HG03558 (cell line): ENCODE data around the gene RASSF7.
A peak's percentile ranks its signal among the peaks of the same experiment; 100 is the strongest.

ENCODE experiments used
- ATAC-seq: cut with Tn5 transposase; IDR thresholded peaks from one replicate; pipeline ENCODE4 v1.9.1; 2021; ENCODE audit warnings: moderate number of reproducible peaks; ENCODE audit not compliant: unreplicated experiment; ENCODE audit errors: extremely low read depth

Gene RASSF7

GRCh38 chr11:532527-532985 is 28.2 kb upstream of the RASSF7 start:
- no peak for ATAC-seq

GRCh38 chr11:532986-533585 is 27.7 kb upstream of the RASSF7 start:
- no peak for ATAC-seq

- no peak for ATAC-seq
Measured at GRCh38 chr11:533586-534395, 27.0 kb upstream of the RASSF7 start.

- ATAC-seq: no peak
Measured at GRCh38 chr11:534396-535209, 26.2 kb upstream of the RASSF7 start.

GRCh38 chr11:535210-535518 is 25.6 kb upstream of the RASSF7 start:
- no peak for ATAC-seq

GRCh38 chr11:535519-536454 is 25.0 kb upstream of the RASSF7 start, which contains the start of gene HRAS:
Gene HRAS, minus strand, starts transcription at chr11:535576.
- peak; percentile 55 for ATAC-seq

- ATAC-seq: no peak
Measured at GRCh38 chr11:536841-537621, 23.7 kb upstream of the RASSF7 start, which contains the start of gene LRRC56. Gene LRRC56, plus strand, starts transcription at chr11:537527. Its CDS starts 3,158 bp downstream, at chr11:540685.

- ATAC-seq: no peak
Measured at GRCh38 chr11:537622-538430, 22.9 kb upstream of the RASSF7 start.

GRCh38 chr11:538431-539051 is 22.2 kb upstream of the RASSF7 start:
- no peak for ATAC-seq

- no peak for ATAC-seq
Measured at GRCh38 chr11:539971-540481, 20.7 kb upstream of the RASSF7 start.

- no peak for ATAC-seq
Measured at GRCh38 chr11:540583-541432, 20.0 kb upstream of the RASSF7 start.

- no peak for ATAC-seq
Measured at GRCh38 chr11:541433-541885, 19.3 kb upstream of the RASSF7 start.

- ATAC-seq: no peak
Measured at GRCh38 chr11:544817-545166, 16.0 kb upstream of the RASSF7 start.

- no peak for ATAC-seq
Measured at GRCh38 chr11:545171-545570, 15.6 kb upstream of the RASSF7 start.

GRCh38 chr11:548700-549603 is 11.8 kb upstream of the RASSF7 start:
- ATAC-seq: no peak
